VCaP (cell line): ENCODE data around the gene TNFAIP3.

Experiments used
- H3K27ac ChIP-seq: fragments of 450-650 bp; 2 replicates; pipeline ENCODE4 v1.5.1; 2017
- TF ChIP-seq, protein P1 (sequence below): fragments of 450-650 bp; conservative IDR thresholded peaks from 2 replicates; pipeline ENCODE4 v1.5.1; 2017; ENCODE audit warnings: mild to moderate bottlenecking, moderate library complexity

TNFAIP3 gene

GRCh38 chr6:137823826-137824555 lies 43.1 kb upstream of the TNFAIP3 start:
- TF ChIP-seq, protein P1, sequence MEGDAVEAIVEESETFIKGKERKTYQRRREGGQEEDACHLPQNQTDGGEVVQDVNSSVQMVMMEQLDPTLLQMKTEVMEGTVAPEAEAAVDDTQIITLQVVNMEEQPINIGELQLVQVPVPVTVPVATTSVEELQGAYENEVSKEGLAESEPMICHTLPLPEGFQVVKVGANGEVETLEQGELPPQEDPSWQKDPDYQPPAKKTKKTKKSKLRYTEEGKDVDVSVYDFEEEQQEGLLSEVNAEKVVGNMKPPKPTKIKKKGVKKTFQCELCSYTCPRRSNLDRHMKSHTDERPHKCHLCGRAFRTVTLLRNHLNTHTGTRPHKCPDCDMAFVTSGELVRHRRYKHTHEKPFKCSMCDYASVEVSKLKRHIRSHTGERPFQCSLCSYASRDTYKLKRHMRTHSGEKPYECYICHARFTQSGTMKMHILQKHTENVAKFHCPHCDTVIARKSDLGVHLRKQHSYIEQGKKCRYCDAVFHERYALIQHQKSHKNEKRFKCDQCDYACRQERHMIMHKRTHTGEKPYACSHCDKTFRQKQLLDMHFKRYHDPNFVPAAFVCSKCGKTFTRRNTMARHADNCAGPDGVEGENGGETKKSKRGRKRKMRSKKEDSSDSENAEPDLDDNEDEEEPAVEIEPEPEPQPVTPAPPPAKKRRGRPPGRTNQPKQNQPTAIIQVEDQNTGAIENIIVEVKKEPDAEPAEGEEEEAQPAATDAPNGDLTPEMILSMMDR: no peak
- peak overlapping the region; percentile 32 for H3K27ac ChIP-seq

DNA sequence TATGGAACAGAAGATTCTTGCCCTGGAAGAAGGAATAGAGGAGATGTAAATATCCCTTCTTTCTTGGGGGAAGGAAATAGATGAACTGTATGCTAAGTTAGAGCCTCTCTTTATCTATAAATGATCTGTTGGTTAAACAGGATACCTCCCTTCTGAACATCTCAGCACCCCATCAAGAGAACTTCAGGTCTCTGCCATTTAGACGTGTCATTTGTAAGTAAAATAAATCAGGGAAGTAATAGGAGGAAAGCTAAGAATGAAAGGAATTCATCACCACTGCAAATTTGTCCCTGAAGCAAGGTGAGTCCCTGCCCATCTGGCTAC lies 42.5 kb upstream of the TNFAIP3 start:
- TF ChIP-seq, protein P1: no peak
- H3K27ac ChIP-seq: peak overlapping the region; percentile 32; the same call in 1 of the 2 replicates

DNA sequence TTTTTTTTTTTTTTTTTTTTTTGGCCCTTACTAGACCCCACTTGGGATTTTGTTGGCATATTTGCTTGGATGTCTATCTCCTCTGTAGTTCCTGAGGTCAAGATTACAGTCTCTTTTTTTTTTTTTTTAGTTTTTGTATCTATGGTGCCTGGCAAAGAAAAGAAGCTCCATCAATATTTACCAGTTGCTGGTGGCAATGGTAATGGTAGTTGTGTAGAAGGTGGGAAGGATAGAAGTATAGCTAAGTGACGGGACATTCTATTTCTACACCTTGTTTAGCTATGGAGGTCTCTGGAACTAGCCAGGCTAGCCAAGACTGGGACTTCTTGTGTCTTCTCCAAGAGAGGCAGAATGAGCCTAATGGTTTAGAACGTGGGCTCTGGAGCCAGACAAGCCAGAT lies 42.2 kb upstream of the TNFAIP3 start:
- H3K27ac ChIP-seq: no peak overlapping the region
- TF ChIP-seq, protein P1: no peak

GRCh38 chr6:137827411-137827940 lies 39.6 kb upstream of the TNFAIP3 start:
- TF ChIP-seq, protein P1: no peak

GRCh38 chr6:137827977-137828810 lies 38.9 kb upstream of the TNFAIP3 start:
- no peak overlapping the region for H3K27ac ChIP-seq
- TF ChIP-seq, protein P1: no peak

More at GRCh38 chr6:137827411-137827940, 39.6 kb upstream of the TNFAIP3 start:
- H3K27ac ChIP-seq: no peak overlapping the region

DNA sequence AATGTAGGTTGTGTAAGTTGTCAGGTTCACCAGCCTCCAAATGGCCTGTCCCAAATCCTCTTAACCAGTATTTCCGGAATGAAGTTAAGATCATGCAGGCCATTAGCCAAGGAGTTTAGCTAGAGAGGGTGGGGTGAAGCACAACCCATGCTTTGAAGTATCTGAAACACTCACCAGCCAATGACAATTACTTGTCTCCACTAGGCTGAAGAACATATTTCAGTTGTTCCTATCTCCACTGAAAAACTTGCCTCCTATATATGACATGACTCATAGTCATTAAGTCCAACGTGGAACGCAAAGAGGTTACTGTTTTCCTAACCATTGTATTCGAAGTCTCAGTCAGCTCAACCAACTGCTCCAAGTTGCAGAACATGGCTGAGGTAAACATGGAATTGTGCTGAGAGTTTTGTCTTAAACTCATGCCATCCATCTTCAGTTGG lies 37.4 kb upstream of the TNFAIP3 start:
- TF ChIP-seq, protein P1: no peak
- no peak overlapping the region for H3K27ac ChIP-seq

DNA sequence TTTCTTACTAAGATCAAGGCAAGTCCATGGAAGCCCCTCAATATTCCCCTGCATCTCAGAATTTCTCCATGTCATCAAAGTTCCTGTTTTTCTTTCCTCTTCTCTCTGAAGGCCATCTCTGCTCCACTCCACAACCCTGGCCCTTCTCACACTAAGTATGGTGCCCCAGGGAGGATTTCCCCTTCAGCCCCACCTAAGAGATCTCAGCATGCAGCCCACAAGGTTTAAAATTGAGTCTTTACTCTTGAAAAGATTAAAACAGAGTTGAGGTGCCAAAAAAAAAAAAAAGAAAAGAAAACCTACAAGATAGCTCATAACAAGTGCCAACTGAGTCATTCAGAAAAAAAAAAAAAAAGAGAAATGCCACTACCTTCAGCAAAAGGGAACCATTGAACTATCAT lies 36.5 kb upstream of the TNFAIP3 start:
- no peak overlapping the region for H3K27ac ChIP-seq
- TF ChIP-seq, protein P1: no peak
